ENCODE data around the gene EXOC3. TPM values are rescaled to one million over a fixed set of nuclear protein-coding genes. Genes with fewer than 3 reads are reported as not detected.

Gene EXOC3
- total and polyA plus RNA-seq, 4 donors, result 34.8 to 61.0 (median 51.9) TPM

GRCh38 chr5:398475-399295 is 44.3 kb upstream of the EXOC3 start:
- Histone ChIP-seq H3K9ac (ENCODE audit: insufficient read depth in 1 of 2, low read length in 2 of 2) (no peak overlapping the region), H3K27ac (ENCODE audit: low read depth in 1 of 2, low read length in 1 of 2) (peak overlapping the region in 1 of 2 donors; percentile 96), H3K9me3 (ENCODE audit: control insufficient read depth in 4 of 4, insufficient read depth in 3 of 4, low read length in 3 of 4) (no peaks in the 10 kb centered on the region), H3K4me3 (no peak overlapping the region), H3K27me3 (ENCODE audit: control insufficient read depth in 3 of 3, insufficient read depth in 3 of 3, low read length in 2 of 3) (no peaks in the 10 kb centered on the region), H3K4me1 (ENCODE audit: control insufficient read depth in 5 of 5, insufficient read depth in 5 of 5, low read length in 5 of 5) (peaks cover 0 to 28% (median 10%) of the 10 kb centered on the region in 5 donors), H3K36me3 (ENCODE audit: control insufficient read depth in 4 of 4, insufficient read depth in 4 of 4, low read length in 4 of 4) (no peaks in the 10 kb centered on the region)
- DNase-seq (no peak), ATAC-seq (ENCODE audit: insufficient read depth, low FRiP score) (no peak)
- no peak for TF ChIP-seq CTCF (IDR thresholded peaks at IDR 0.05; ENCODE audit: control extremely low read depth, extremely low read depth)
- WGBS, 2 donors, result 94 to 95% methylated on average over 35 of the region's 35 CpGs

- 30 to 32% methylated on average over 45 of the region's 45 CpGs for WGBS, 2 donors
- Histone ChIP-seq H3K9ac (ENCODE audit: insufficient read depth in 1 of 2, low read length in 2 of 2) (peak overlapping the region; percentile 37 to 74), H3K4me3 (no peak overlapping the region), H3K9me3 (ENCODE audit: control insufficient read depth in 4 of 4, insufficient read depth in 3 of 4, low read length in 3 of 4) (no peaks in the 10 kb centered on the region), H3K36me3 (ENCODE audit: control insufficient read depth in 4 of 4, insufficient read depth in 4 of 4, low read length in 4 of 4) (no peaks in the 10 kb centered on the region), H3K27ac (ENCODE audit: low read depth in 1 of 2, low read length in 1 of 2) (peak overlapping the region in 1 of 2 donors; percentile 96), H3K27me3 (ENCODE audit: control insufficient read depth in 3 of 3, insufficient read depth in 3 of 3, low read length in 2 of 3) (no peaks in the 10 kb centered on the region), H3K4me1 (ENCODE audit: control insufficient read depth in 5 of 5, insufficient read depth in 5 of 5, low read length in 5 of 5) (peaks cover 0 to 28% (median 10%) of the 10 kb centered on the region in 5 donors)
- DNase-seq, result peak; percentile 95 to 96 (median 96)
- peak; percentile 71 for ATAC-seq (ENCODE audit: insufficient read depth, low FRiP score)
- TF ChIP-seq CTCF (IDR thresholded peaks at IDR 0.05; ENCODE audit: control extremely low read depth, extremely low read depth), result no peak
Observed at GRCh38 chr5:399296-400281, 43.4 kb upstream of the EXOC3 start.

- peak overlapping the region in 1 of 2 donors; percentile 96 for H3K27ac ChIP-seq (ENCODE audit: low read depth in 1 of 2, low read length in 1 of 2)
- H3K9ac ChIP-seq (ENCODE audit: insufficient read depth in 1 of 2, low read length in 2 of 2), result peak overlapping the region in 1 of 2 donors; percentile 74
- no peaks in the 10 kb centered on the region for H3K9me3 ChIP-seq (ENCODE audit: control insufficient read depth in 4 of 4, insufficient read depth in 3 of 4, low read length in 3 of 4)
- peak; percentile 13 for ATAC-seq (ENCODE audit: insufficient read depth, low FRiP score)
- WGBS, 2 donors, result 48 to 49% methylated on average over 26 of the region's 26 CpGs
- peaks cover 0 to 22% (median 10%) of the 10 kb centered on the region in 5 donors for H3K4me1 ChIP-seq (ENCODE audit: control insufficient read depth in 5 of 5, insufficient read depth in 5 of 5, low read length in 5 of 5)
- no peak for TF ChIP-seq CTCF (IDR thresholded peaks at IDR 0.05; ENCODE audit: control extremely low read depth, extremely low read depth)
- H3K36me3 ChIP-seq (ENCODE audit: control insufficient read depth in 4 of 4, insufficient read depth in 4 of 4, low read length in 4 of 4), result no peaks in the 10 kb centered on the region
- peak in 1 of 3 donors; percentile 57 for DNase-seq
- no peaks in the 10 kb centered on the region for H3K27me3 ChIP-seq (ENCODE audit: control insufficient read depth in 3 of 3, insufficient read depth in 3 of 3, low read length in 2 of 3)
- H3K4me3 ChIP-seq, result no peak overlapping the region
Observed at GRCh38 chr5:400282-401145, 42.5 kb upstream of the EXOC3 start.

Measured in lung (tissue), 12 donors.